Aorta (tissue), 5 donors: Measurements from ENCODE around the gene KRT6C. TPM values are rescaled to one million over a fixed set of nuclear protein-coding genes. Genes with fewer than 3 reads are reported as not detected.

Experiments used
- ATAC-seq: fragments of 200-7000 bp; cut with Tn5 transposase; one replicate; pipeline ENCODE4 v1.9.1; 2022; ENCODE audit warnings: moderate library complexity; ENCODE audit not compliant: low FRiP score
- DNase-seq, 2 donors: peaks; one replicate each; pipeline ENCODE4 v3.0.0-alpha.2; 2020
- H3K27ac ChIP-seq, 2 donors: one replicate each; pipeline ENCODE4 v1.5.1; 2013; ENCODE audit warnings: low read length in 2 of 2, mild to moderate bottlenecking in 2 of 2, moderate library complexity in 2 of 2, control low read depth in 1 of 2, inconsistent platforms in 1 of 2, low read depth in 1 of 2
- H3K27me3 ChIP-seq, 2 donors: one replicate each; pipeline ENCODE4 v1.6.1; 2013; ENCODE audit warnings: control low read depth in 1 of 2, low read length in 1 of 2, mild to moderate bottlenecking in 1 of 2, moderate library complexity in 1 of 2; ENCODE audit not compliant: insufficient read depth in 2 of 2, control insufficient read depth in 1 of 2
- H3K36me3 ChIP-seq, 2 donors: one replicate each; pipeline ENCODE4 v1.6.1; 2013; ENCODE audit warnings: control low read depth in 1 of 2, low read length in 1 of 2, mild to moderate bottlenecking in 1 of 2; ENCODE audit not compliant: insufficient read depth in 2 of 2, control insufficient read depth in 1 of 2
- H3K4me1 ChIP-seq, 2 donors: one replicate each; pipeline ENCODE4 v1.6.1; 2013; ENCODE audit warnings: low read length in 2 of 2, control low read depth in 1 of 2, mild to moderate bottlenecking in 1 of 2, moderate library complexity in 1 of 2; ENCODE audit not compliant: insufficient read depth in 2 of 2, control insufficient read depth in 1 of 2
- H3K4me3 ChIP-seq, 2 donors: one replicate each; pipeline ENCODE4 v1.5.1; 2013; ENCODE audit warnings: low read length in 2 of 2, control low read depth in 1 of 2, mild to moderate bottlenecking in 1 of 2
- H3K9me3 ChIP-seq: one replicate; pipeline ENCODE4 v1.6.1; 2013; ENCODE audit warnings: mild to moderate bottlenecking, low read length; ENCODE audit not compliant: control insufficient read depth
- WGBS, 2 donors: extraction: QIAGEN DNeasy Blood & Tissue Kit; methylation state at CpG; one replicate each; pipeline ENCODE4 v1.1.7; 2013; 5-methylcytosine and 5-hydroxymethylcytosine counted together
- intact Hi-C, 2 donors: fragments of 100-400 bp; cut with DNase I; formaldehyde crosslinking; loops; one replicate each; pipeline versions ENCODE4 v1.14.2 to v1.15.0; 2022
- polyA plus RNA-seq, 2 donors: library from polyadenylated mRNA; stranded (reverse); fragments of 200-250 nt; gene quantifications; one replicate each; pipeline ENCODE4 v1.2.3, GENCODE V29; 2013
- total RNA-seq, 2 donors: library from RNA; stranded (reverse); fragmentation: NEBNext Ultra II Directional; extraction: Animal tissue kit (Norgen Biotek cat#: 25700); gene quantifications; one replicate each; pipeline ENCODE4 v1.2.1, GENCODE V29; 2021
- donor health status: healthy with polysubstance abuse.
- donor health status: Bipolar disorder and iron deficiency.
- donor health status: DM: no; HTN: no; CAD: no.
- donor health status: DM: no; HTN: no; CAD: no.
- donor health status: DM: yes; HTN: yes; CAD: no.

KRT6C gene
- total and polyA plus RNA-seq, 4 donors: 0.08 to 0.25 TPM; not detected in 2

GRCh38 chr12:52517005-52517835 lies 43.6 kb upstream of the KRT6C start:
- Histone ChIP-seq H3K36me3 (no peaks in the 10 kb centered on the region), H3K4me3 (no peak overlapping the region), H3K4me1 (no peaks in the 10 kb centered on the region), H3K27me3 (no peaks in the 10 kb centered on the region), H3K9me3 (no peaks in the 10 kb centered on the region), H3K27ac (no peak overlapping the region)
- ATAC-seq (no peak), DNase-seq (no peak)
- intact Hi-C loops: loop anchor here in 1 of 2 donors (10.0 kb wide), 1 partner anchor 362 kb away; no protein-coding TSS in a partner anchor
- 95 to 96% methylated on average over 14 of the region's 14 CpGs for WGBS, 2 donors

- Histone ChIP-seq H3K9me3 (peaks cover 1% of the 10 kb centered on the region), H3K4me3 (no peak overlapping the region), H3K27ac (no peak overlapping the region), H3K27me3 (no peaks in the 10 kb centered on the region), H3K36me3 (no peaks in the 10 kb centered on the region), H3K4me1 (no peaks in the 10 kb centered on the region)
- WGBS, 2 donors: 84 to 88% methylated on average over 15 of the region's 15 CpGs
- DNase-seq (no peak), ATAC-seq (no peak)
- intact Hi-C loops: loop anchor here in 1 of 2 donors (10.0 kb wide), 1 partner anchor 361 kb away; no protein-coding TSS in a partner anchor
Measured at GRCh38 chr12:52515927-52516831, 42.6 kb upstream of the KRT6C start.

- DNase-seq (no peak), ATAC-seq (no peak)
- Histone ChIP-seq H3K27me3 (no peaks in the 10 kb centered on the region), H3K4me1 (no peaks in the 10 kb centered on the region), H3K9me3 (peaks cover 1% of the 10 kb centered on the region), H3K4me3 (no peak overlapping the region), H3K36me3 (no peaks in the 10 kb centered on the region), H3K27ac (no peak overlapping the region)
- WGBS, 2 donors: 88 to 91% methylated on average over 1 of the region's 1 CpG
- intact Hi-C loops: loop anchor here in 1 of 2 donors (10.0 kb wide), 1 partner anchor 360 kb away; no protein-coding TSS in a partner anchor
Measured at GRCh38 chr12:52515319-52515646, 41.7 kb upstream of the KRT6C start.

- 82 to 88% methylated on average over 13 to 14 of the region's 14 CpGs for WGBS, 2 donors
- intact Hi-C loops: loop anchor here in 1 of 2 donors (10.0 kb wide), 1 partner anchor 360 kb away; no protein-coding TSS in a partner anchor
- peaks cover 1% of the 10 kb centered on the region for H3K9me3 ChIP-seq
- H3K36me3 ChIP-seq: no peaks in the 10 kb centered on the region
- no peak overlapping the region for H3K4me3 ChIP-seq
- H3K27ac ChIP-seq: no peak overlapping the region
- H3K27me3 ChIP-seq: no peaks in the 10 kb centered on the region
- no peak for ATAC-seq
- no peaks in the 10 kb centered on the region for H3K4me1 ChIP-seq
- no peak for DNase-seq
Measured at GRCh38 chr12:52514471-52515318, 41.1 kb upstream of the KRT6C start.

- WGBS, 2 donors: 86 to 92% methylated on average over 6 of the region's 6 CpGs
Measured at GRCh38 chr12:52513736-52514135, 40.1 kb upstream of the KRT6C start.

GRCh38 chr12:52508211-52508610 lies 34.6 kb upstream of the KRT6C start:
- WGBS, 2 donors: 77 to 79% methylated on average over 5 of the region's 5 CpGs
- Histone ChIP-seq H3K36me3 (no peaks in the 10 kb centered on the region), H3K4me3 (no peak overlapping the region), H3K27me3 (no peaks in the 10 kb centered on the region), H3K9me3 (peaks cover 1% of the 10 kb centered on the region), H3K4me1 (no peaks in the 10 kb centered on the region), H3K27ac (no peak overlapping the region)
- no peak for ATAC-seq
- no peak for DNase-seq
- intact Hi-C loops: loop anchor here in 1 of 2 donors (5.0 to 10.0 kb wide), 2 partner anchors 133 to 351 kb away; no protein-coding TSS in a partner anchor

More at GRCh38 chr12:52513736-52514135, 40.1 kb upstream of the KRT6C start:
- Histone ChIP-seq H3K4me1 (no peaks in the 10 kb centered on the region), H3K9me3 (peaks cover 1% of the 10 kb centered on the region), H3K36me3 (no peaks in the 10 kb centered on the region), H3K4me3 (no peak overlapping the region), H3K27me3 (no peaks in the 10 kb centered on the region), H3K27ac (no peak overlapping the region)
- intact Hi-C loops: loop anchor here in 1 of 2 donors (10.0 kb wide), 1 partner anchor 359 kb away; no protein-coding TSS in a partner anchor
- ATAC-seq (no peak), DNase-seq (no peak)

- ATAC-seq (no peak), DNase-seq (no peak)
- Histone ChIP-seq H3K36me3 (no peaks in the 10 kb centered on the region), H3K27me3 (no peaks in the 10 kb centered on the region), H3K4me1 (no peaks in the 10 kb centered on the region), H3K4me3 (no peak overlapping the region), H3K9me3 (peaks cover 1% of the 10 kb centered on the region), H3K27ac (no peak overlapping the region)
- WGBS, 2 donors: 36 to 39% methylated on average over 4 of the region's 4 CpGs
- intact Hi-C loops: loop anchor here in 1 of 2 donors (5.0 to 10.0 kb wide), 2 partner anchors 132 to 350 kb away; no protein-coding TSS in a partner anchor
Measured at GRCh38 chr12:52506858-52507715, 33.5 kb upstream of the KRT6C start.
